NCI-H226 (cell line): Measurements from ENCODE around the gene RASGEF1B.

ENCODE experiments used
- DNase-seq: peaks from one replicate; pipeline ENCODE4 v3.0.0-alpha.2; 2015

Gene RASGEF1B

GRCh38 chr4:81465406-81466340 lies 6.0 kb downstream of the RASGEF1B start:
- no peak for DNase-seq

DNA sequence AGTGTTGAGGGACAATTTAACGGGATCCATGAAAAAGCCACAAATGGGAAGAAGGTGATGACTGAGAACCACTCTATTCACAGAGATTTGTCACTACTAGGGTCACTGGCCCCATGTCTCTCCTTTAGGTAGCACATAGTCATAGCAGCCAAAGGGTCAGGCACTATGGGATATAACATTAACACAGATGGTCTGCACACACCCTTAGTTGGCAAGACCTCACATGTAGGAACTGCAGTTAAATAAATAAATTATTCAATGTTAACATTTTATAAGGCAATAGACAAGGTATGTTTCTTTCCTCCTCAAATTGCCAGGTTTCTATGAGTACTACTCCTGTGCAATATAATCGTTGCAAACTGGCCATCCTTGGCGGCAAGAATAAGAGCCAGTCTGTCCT lies 10.9 kb downstream of the RASGEF1B start:
- no peak for DNase-seq

DNA sequence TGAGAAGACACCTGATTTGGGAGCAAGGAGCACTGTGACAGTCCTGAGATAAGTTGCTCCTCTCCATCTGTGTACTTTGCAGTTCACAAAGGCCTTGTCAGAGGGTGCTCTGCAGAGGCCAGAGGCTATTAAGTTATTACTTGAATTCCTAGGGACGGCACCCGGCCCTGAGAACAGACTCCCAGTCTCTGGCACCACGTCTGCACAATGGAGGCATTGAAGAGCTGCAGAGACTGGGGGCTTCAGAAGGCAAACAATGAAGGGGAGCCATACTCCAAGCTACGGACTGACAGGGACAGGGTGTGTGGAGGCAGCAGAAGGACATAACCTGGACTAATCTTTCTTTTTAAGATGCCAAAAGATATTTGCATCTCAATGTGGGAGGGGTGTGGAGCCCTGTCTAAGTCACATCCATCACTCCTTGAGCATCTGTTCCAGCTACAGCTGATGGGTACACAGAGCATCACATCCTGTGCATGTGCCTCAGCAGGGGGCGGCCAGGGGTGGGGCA lies 11.5 kb downstream of the RASGEF1B start:
- no peak for DNase-seq

DNA sequence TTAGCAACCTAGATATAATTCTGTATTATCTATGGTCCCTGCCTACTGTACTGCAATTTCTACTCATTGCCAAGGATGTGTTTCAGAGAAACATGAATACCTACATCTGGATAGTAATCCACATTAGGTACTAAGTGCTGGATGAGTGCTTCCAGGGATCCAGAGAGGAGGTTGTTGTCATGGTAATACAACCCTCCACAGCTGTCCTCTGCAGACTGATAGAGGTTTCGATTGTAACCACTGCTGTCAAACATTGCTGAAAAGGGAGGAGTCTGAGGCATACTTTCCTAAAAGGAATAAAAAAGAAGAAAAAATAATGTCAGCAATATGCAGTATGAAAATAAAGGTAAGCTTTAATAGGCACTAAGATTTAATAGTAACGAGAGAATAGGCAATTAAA lies 12.5 kb downstream of the RASGEF1B start:
- no peak for DNase-seq

DNA sequence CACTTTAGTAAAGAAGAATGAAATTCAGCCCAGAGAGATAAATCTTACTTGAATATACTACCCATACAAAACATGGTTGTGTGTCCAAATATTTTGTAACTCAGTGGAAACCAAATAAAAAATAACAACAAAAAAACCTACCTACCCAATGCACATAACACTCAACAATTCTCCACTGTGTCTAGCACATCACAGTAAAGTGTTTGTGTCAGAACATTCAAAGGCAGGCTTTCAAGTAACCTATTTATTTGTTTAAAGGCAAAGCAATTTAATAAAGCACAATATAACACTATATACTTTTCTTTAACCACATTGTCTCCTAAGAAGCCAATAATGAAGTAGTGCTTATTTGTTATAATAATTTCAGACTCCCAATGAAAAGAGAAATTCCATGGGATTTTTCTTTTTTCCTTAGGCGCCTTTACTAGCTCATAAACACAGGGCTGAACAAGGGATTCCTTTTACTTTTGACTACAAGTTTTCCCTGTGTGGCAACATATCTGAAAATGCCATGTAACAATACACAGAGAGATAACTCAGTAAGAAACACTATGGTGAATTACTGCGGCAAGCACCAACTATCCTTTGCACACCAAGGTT lies 13.7 kb downstream of the RASGEF1B start:
- DNase-seq, result no peak

DNA sequence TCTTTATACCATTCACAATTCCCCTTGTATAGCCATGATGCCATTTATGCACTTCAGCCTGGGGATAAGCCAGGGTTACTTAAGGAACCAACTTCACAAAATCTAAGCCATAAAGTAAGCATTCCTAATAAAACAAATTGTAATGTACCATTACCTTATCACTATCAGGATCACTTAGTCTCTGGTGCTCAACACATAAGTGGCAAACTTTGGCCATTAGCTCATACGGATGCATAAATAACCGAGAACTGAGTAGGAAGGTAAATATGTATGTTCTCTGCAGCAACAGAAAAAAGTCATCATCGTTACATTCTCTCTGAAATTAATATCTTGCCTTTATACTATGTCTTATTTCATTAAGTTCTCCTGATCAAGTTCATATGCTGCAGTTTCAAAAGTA lies 14.4 kb downstream of the RASGEF1B start:
- no peak for DNase-seq

DNA sequence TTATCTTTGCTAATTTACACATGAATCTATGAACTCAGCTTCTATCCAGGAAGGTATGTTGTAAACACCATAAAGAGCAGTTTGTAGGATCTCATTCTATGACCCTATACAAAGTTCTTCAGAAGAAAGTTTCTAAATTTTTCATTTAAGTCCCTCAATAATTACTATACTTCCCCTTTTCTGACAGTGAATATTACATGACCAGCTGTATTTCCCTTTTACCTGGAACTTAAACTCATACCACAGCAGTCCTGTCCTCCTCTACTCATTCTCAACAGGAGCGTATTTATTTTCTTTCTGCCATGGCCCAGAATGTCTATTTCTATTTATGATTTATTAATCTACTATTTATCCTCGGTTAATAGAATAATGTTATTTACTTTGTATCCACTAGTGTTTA lies 15.8 kb downstream of the RASGEF1B start:
- DNase-seq, result no peak

DNA sequence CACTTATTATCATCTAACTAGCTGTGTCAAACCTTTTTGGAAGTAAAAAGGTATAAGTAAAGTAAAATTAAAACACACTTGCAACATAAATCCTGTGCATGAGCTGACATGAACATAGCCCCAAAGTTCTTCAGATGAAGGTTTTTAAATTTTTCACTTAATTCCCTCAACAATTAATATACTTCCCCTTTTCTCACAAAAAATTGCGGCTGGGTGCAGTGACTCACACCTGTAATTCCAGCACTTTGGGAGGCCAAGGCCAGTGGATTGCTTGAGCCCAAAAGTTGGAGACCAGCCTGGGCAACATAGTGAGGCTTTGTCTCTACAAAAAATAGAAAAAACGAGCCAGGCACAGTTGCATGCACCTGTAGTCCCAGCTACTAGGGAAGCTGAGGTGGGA lies 16.8 kb downstream of the RASGEF1B start:
- no peak for DNase-seq

DNA sequence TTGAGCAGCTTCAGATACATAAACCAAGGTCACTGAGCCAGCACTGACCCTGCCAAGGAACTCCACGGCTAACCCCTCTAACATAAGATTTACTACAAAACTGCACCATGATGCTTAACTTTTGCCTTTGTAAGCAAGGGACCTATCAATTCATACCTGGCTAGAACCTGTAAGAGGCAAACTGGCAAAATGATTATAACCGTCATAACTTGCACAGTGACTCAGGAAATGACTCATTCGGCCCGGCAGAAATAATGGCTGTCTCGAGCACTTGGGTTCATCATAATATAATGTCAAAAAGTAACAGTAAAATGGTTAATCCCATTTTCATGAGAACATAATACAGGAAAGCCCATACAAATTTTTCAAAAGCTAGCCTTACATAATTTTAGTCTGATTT lies 17.2 kb downstream of the RASGEF1B start:
- peak; percentile 25 for DNase-seq

GRCh38 chr4:81453024-81453423 lies 18.7 kb downstream of the RASGEF1B start:
- no peak for DNase-seq

DNA sequence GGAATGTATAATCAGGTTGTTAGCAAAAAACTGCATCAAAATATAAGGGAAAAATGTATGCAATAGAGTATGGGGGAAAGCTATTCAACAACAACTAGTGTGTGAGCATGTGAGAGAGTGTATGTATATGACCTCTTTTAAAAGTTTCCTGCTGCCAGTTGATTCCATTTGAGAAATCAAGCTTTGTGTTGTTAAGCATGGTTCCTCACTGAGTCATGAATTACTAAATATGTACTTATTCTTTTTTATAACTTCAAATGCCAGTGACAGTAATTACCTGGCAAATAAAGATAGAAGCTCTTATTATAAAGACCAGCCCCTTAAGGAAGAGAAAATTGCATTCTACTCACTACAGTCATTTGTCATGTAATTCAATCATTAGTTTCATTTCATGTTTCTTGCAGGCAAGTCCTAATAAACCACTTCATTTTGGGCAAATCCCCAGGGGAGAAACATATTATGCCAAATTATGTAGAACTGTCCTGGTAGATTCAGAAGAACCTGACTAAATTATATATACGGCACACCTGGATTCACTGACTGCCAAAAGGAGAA lies 19.2 kb downstream of the RASGEF1B start:
- DNase-seq, result no peak

DNA sequence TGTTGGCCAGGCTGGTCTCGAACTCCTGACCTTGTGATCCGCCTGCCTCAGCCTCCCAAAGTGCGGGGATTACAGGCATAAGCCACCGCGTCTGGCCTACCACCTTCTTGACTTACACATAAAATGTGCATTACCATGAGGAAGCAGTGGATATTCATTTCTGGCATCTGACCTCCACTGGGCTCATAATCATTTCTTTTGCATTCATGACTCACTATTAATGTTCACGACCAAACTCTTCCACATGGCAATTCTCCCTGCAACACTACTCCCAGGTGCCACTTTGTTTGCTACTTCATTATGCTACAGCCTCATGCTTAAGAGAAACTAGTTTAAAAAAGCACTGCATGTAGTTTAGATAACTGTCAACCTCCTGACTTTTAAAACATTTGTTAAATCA lies 22.7 kb downstream of the RASGEF1B start:
- DNase-seq, result no peak

DNA sequence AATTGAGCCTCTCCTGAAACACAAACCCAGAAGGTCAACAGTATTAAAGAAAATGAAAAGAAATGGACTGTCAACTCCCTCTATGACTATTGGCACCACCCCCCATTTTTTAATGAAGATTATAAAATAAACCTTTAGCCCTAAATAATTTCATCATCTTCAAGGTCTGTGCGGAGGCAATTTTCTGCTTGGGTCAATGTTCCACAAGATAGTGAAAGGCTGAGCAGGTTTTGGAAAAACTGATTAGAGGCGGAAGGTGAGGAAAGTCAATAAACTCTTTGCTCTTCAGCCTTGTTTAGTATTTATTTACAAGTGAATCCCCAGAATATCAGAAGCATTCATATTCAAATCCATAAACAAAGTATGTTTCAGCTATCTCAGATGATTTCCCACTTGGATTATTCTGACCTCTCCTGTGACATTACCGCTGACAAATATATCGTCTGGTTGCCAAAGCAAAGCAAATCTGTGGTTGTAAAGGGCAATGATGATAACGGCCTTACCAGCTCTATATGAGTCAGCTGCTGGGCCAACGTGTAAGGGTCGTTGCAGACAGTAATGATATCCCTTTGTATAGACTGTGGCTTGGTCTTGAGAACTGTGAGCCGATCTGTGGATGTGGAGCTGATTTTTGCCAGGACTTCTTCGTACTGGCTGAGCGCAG lies 24.0 kb downstream of the RASGEF1B start:
- DNase-seq, result no peak

DNA sequence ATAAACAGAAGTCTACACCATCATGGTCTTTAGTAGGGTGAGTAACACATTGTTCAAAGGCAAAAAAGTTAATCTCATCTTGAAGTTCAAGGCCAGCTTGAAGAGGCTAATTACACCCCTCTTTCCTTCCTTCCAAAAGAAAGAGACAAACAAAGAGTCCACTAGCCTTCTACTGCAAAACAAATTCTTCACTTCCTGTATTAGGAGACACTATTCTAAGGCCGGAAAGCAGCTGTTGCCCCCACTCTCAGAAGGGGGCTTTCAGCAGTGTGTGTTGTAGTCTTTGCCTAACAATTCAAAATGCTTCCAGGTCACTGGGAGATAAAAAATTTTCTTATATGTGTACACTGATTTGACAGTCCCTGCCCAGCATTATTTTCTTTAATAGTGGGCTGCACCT lies 25.1 kb downstream of the RASGEF1B start:
- no peak for DNase-seq

DNA sequence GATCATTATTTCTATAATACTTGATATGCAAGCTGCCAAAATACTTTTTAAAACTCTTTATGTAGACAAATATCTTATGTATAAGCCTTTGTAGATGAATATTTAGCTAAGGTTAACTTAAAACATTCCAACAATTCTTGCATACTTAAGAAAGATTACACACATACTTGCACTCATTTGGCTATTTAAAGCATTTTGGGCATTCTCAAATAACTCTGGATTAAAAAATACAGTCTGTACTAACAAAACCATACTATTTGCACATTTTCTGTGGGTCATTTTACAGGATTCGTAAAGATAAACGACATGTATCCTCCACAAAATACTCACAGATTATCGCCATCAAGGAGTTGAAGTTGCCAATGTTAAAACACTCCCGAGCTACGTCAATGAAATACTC lies 26.5 kb downstream of the RASGEF1B start:
- DNase-seq, result no peak

GRCh38 chr4:81442484-81443085 lies 29.1 kb downstream of the RASGEF1B start:
- DNase-seq, result no peak

DNA sequence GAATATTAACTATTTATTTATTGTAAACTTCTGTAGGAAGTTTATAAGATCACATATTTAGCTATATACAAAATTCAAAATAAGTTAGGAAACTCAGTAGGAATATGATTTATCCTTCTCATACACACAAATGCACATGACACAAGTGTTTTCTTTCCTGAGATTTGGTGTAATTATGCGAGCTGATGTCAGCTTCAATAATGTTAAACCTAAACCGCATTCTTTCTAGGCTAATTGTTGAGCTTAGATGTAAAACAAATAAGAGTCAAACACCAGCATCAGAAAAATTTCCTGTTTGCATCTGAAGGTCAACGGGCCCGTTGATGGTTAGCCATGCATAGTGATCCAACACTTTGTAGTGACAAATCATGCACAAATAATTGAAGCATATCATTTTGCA lies 30.8 kb downstream of the RASGEF1B start:
- DNase-seq, result no peak

- no peak for DNase-seq
Observed at GRCh38 chr4:81436941-81437574, 34.6 kb downstream of the RASGEF1B start.

DNA sequence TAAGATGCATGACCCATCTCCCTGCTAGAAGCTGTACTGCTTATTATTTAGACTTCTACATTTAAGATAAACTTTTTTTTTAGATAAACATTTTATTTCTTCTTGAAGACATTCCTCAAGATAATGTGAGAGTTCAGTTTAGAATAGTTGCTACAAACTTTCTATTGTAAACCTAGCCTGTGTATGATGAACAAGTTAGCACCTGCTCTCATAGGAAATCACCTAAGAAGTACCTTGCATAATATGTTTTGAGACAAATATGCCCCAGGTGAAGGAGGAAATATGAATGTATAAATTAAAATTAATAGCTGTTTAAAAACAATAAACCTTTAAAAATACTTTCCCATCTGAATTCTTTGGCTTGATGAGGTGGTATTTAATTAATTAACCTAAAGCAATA lies 35.6 kb downstream of the RASGEF1B start:
- DNase-seq, result no peak

DNA sequence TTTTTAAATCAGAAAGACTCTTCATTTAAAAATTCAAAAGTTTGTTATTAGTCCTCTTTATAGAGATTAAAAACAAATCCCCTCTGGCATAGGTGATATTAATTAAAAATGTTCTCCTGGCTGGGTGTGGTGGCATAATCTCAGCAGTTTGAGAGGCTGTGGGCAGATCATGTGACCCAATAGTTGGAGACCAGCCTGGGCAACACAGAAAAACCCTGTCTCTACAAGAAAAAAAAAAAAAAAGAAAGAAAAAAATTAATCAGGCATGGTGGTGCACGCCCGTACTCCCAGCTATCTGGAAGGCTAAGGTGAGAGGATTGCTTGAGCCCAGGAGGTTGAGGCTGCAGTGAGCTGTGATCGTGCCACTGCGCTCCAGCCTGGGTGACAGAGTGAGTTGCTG lies 38.9 kb downstream of the RASGEF1B start:
- no peak for DNase-seq

GRCh38 chr4:81431971-81432370 lies 39.7 kb downstream of the RASGEF1B start:
- DNase-seq, result no peak

DNA sequence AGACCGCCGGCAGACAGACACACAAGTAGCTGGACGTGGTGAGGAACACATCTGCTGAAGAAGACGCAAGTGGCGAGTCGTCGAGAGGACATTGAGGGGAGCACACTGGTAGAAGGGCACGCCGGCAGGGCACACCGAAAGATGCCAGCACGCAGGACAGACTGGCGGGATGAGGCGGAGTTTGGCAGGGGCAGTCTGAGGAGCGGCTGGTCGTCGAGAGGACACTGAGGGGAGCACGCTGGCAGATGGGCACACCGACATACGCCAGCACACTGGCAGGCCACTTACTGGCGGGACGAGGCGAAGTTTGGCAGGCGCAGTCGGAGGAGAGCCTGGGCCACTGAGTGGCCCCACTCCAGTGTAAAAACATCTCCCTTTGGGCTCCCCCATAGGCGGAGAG lies 42.1 kb downstream of the RASGEF1B start:
- DNase-seq, result no peak

DNA sequence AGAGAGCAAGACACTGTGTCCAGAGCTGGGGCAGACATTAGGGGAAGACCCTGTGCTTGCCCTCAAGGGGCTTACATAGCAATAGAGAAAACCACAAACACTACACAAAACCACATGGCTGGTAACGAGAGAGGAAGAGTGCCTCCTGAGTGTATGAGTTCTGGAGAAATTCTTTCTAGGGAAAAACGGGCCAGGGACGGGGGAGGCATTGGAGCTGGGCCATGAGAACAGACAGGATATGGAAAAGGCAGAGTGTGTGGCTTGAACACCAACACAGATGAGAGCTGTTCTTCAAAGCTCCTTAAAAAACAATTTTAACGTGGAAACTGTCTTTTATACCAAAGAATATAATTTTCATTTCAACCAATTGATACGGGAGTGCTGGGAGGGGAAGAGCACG lies 42.7 kb downstream of the RASGEF1B start:
- no peak for DNase-seq
